ENCODE data around the gene KRTAP5-11.
"Not testable (repeated sequence)": the region's sequence is repeated elsewhere in the genome, so short reads cannot be mapped to it uniquely, and the experiment has no call there.

KRTAP5-11 gene

DNA sequence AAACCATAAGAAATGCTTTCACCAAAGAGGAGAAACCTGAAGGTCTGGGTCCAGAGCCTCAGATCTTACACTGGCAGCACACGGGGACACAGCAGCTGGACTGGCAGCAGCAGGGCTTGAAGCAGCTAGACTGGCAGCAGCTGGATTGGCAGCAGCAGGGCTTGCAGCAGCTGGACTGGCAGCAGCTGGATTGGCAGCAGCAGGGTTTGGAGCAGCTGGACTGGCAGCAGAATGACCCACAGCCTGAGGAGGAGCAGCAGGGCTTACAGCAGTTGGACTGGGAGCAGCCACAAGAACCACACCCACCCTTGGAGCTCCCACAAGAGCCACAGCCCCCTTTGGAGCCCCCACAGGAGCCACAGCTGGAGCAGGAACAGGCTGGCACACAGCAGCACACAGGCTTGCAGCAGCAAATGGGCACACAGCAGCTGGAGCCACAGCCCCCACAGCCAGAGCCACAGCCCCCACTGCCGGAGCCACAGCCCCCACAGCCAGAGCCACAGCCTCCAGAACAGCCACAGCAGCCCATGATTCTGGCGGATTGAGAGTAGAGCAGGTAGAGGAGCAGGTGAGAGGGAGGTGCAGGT lies at the start of gene KRTAP5-11:
Gene KRTAP5-11, minus strand, starts transcription at position 567 of the 587 bp plus-strand sequence. Its CDS starts 38 bp downstream, at position 529.
- no peak for DNase-seq (ENCODE audit: low read depth in 2 of 2)
- no peak for TF ChIP-seq CTCF (IDR thresholded peaks at IDR 0.05; ENCODE audit: low read depth, low read length)
- no peak within 1 kb of the TSS for H3K4me3 ChIP-seq (replicated peaks in 1 of 2; ENCODE audit: low read depth in 2 of 2, low read length in 2 of 2)

- not testable (repeated sequence) for DNase-seq (ENCODE audit: low read depth in 2 of 2); H3K4me3 ChIP-seq (replicated peaks in 1 of 2; ENCODE audit: low read depth in 2 of 2, low read length in 2 of 2)
Observed at GRCh38 chr11:71631551-71631950, 48.9 kb upstream of the KRTAP5-11 start.

DNA sequence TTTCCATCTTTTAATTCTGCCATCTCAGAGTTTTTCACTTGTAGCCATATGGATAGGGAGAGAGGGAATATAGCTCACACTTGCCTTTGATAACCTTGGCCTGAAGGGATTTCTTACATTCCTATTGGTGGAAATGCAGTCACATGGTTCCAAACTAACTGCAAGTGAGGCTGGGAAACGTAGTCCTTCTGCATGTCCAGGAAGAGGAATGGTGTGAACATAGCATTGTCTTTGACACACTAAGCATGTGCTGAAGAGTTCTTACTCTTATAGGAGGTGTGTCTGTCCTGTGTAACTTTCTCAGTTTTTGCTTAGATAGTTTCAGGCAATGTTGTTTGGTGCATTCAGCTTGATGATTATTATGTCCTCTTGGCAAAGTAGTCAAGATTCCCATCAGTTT lies 47.4 kb upstream of the KRTAP5-11 start:
- H3K4me3 ChIP-seq (replicated peaks in 1 of 2; ENCODE audit: low read depth in 2 of 2, low read length in 2 of 2) = not testable (repeated sequence)
- DNase-seq (ENCODE audit: low read depth in 2 of 2) = peak; percentile 0 to 4

DNA sequence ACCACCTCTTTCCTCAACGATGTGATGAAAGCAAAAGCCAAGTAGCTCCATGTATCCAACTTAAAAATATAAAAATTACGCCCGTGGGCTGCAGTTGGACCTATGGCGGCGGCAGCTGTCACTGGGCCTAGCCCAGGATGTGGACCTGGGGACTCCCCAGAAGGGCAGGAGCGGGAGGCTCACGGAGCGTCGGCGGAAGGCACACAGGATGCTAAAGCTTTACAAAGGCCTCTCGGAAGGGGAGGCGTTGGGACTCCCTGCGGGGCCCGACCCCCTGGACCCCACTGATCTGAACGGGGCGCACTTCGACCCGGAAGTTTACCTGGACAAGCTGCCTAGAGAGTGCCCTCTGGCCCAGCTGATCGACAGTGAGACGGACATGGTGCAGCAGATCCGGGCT lies 46.3 kb upstream of the KRTAP5-11 start:
- DNase-seq (ENCODE audit: low read depth in 2 of 2); H3K4me3 ChIP-seq (replicated peaks in 1 of 2; ENCODE audit: low read depth in 2 of 2, low read length in 2 of 2): not testable (repeated sequence)

DNA sequence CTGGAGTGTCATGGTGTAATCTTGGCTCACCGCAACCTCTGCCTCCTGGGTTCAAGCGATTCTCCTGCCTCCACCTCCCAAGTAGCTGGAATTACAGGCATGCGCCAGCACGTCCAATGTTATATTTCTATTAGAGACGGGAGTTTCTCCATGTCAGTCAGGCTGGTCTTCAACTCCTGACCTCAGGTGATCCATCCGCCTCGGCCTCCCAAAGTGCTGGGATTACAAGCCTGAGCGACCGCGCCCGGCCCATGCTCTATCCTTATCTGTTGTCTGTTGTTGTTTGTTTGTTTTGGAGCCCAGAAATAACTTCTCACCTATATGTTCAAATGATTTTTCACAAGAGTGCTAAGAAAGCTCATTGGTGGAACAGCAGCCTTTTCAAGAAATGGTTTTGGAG lies 40.6 kb upstream of the KRTAP5-11 start:
- H3K4me3 ChIP-seq (replicated peaks in 1 of 2; ENCODE audit: low read depth in 2 of 2, low read length in 2 of 2); DNase-seq (ENCODE audit: low read depth in 2 of 2): not testable (repeated sequence)

DNA sequence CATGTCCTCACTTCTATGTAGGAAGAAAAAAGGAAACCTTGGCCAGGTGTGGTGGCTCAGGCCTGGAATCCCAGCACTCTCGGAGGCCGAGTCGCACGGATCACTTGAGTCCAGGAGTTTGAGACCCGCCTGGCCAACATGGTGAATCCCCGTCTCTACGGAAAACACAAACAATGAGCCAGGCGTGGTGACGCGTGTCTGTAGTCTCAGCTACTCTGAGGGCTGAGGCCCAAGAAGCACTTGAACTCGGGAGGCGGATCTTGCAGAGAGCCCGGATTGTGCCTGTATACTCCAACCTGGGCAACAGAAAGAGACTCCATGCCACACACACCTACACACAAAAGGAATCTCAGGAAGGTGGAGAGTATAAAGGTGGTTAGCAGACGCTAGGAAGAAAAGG lies 39.9 kb upstream of the KRTAP5-11 start:
- not testable (repeated sequence) for DNase-seq (ENCODE audit: low read depth in 2 of 2); H3K4me3 ChIP-seq (replicated peaks in 1 of 2; ENCODE audit: low read depth in 2 of 2, low read length in 2 of 2)

DNA sequence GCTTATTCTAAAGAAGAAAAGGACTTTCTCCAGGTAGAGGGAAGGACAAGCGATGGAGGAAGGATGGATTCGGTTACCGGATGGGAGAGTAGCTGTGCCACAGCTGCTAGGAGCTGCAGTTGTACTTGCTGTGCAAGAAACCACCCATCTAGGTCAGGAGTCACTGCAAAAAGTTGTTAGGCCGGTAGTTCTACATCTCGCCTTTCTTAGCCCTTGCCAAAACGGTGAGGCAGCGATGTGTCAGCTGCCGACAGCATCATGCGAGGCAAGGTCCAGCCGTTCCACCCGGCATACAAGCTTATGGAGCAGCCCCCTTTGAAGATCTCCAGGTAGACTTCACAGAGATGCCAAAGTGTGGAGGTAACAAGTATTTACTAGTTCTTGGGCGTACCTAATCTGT lies 32.3 kb upstream of the KRTAP5-11 start:
- not testable (repeated sequence) for DNase-seq (ENCODE audit: low read depth in 2 of 2); H3K4me3 ChIP-seq (replicated peaks in 1 of 2; ENCODE audit: low read depth in 2 of 2, low read length in 2 of 2)

- H3K4me3 ChIP-seq (replicated peaks in 1 of 2; ENCODE audit: low read depth in 2 of 2, low read length in 2 of 2); DNase-seq (ENCODE audit: low read depth in 2 of 2): not testable (repeated sequence)
Observed at GRCh38 chr11:71614366-71614917, 31.8 kb upstream of the KRTAP5-11 start.

- DNase-seq (ENCODE audit: low read depth in 2 of 2); H3K4me3 ChIP-seq (replicated peaks in 1 of 2; ENCODE audit: low read depth in 2 of 2, low read length in 2 of 2): not testable (repeated sequence)
Observed at GRCh38 chr11:71613931-71614330, 31.3 kb upstream of the KRTAP5-11 start.

GRCh38 chr11:71611218-71611910 lies 28.7 kb upstream of the KRTAP5-11 start:
- not testable (repeated sequence) for DNase-seq (ENCODE audit: low read depth in 2 of 2); H3K4me3 ChIP-seq (replicated peaks in 1 of 2; ENCODE audit: low read depth in 2 of 2, low read length in 2 of 2)

DNA sequence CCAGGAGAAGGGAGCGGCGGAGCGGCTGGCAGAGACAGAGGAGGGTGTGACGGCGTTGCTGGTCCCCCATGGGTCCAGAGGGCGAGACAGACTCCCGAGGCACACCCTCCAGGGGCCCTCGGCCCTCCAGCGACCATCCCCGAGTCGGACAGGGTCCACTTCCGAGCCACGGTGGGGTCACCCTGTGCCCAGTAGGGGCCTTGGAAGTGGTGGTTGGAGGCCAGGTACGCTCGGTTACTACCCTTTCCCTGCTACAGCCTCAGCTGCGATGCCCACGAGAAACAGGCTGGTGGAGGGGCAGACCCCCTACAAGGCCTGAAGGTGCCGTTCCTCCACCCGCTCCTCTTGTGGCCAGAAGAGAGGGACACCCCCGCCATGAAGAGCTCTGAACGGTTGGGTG lies 25.6 kb upstream of the KRTAP5-11 start:
- H3K4me3 ChIP-seq (replicated peaks in 1 of 2; ENCODE audit: low read depth in 2 of 2, low read length in 2 of 2); DNase-seq (ENCODE audit: low read depth in 2 of 2): not testable (repeated sequence)

DNA sequence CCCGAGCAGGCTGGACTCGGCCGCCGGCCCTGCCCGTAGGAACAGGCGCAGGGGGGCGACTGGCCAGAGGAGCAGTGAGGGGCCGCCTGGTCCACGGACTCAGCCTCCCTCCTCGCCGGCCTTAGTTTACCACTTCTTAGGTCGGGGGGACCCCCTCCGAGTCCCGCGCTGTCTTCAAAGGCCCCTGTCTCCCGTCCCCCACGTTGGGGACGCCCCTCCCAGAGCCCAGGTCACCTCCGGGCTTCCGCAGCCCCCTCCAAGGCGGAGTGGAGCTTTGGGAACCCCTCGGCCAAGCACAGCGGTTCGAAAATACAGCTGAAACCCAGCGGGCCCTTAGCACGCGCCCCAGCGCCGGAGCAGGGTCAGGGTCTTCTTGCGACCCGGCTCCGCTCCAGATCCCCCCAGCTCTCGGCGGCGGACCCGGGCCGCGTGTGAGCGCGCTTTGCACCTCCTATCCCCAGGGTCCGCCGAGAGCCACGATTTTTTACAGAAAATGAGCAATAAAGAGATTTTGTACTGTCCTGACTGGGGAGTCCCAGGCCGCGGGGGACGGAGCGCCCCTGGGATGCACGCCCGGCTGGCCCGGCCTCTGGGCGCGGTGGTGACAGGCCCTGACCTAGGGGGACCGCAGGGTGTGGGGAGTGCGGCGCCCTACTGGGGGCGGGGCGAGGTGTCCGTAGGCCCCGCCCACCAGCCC lies 25.0 kb upstream of the KRTAP5-11 start:
- H3K4me3 ChIP-seq (replicated peaks in 1 of 2; ENCODE audit: low read depth in 2 of 2, low read length in 2 of 2); DNase-seq (ENCODE audit: low read depth in 2 of 2): not testable (repeated sequence)

- not testable (repeated sequence) for H3K4me3 ChIP-seq (replicated peaks in 1 of 2; ENCODE audit: low read depth in 2 of 2, low read length in 2 of 2)
Observed at GRCh38 chr11:71606853-71607519, 24.3 kb upstream of the KRTAP5-11 start.

More at GRCh38 chr11:71606853-71607519, 24.3 kb upstream of the KRTAP5-11 start:
- DNase-seq (ENCODE audit: low read depth in 2 of 2) = not testable (repeated sequence)
